GM18517 (cell line): Measurements from ENCODE around the gene MATN1.
A peak's percentile ranks its signal among the peaks of the same experiment; 100 is the strongest.

Experiments
- ATAC-seq: cut with Tn5 transposase; IDR thresholded peaks from one replicate; pipeline ENCODE4 v1.9.1; 2021; ENCODE audit warnings: mild to moderate bottlenecking, moderate library complexity; ENCODE audit not compliant: unreplicated experiment

MATN1 gene

GRCh38 chr1:30758121-30758688 is 34.8 kb upstream of the MATN1 start:
- no peak for ATAC-seq

DNA sequence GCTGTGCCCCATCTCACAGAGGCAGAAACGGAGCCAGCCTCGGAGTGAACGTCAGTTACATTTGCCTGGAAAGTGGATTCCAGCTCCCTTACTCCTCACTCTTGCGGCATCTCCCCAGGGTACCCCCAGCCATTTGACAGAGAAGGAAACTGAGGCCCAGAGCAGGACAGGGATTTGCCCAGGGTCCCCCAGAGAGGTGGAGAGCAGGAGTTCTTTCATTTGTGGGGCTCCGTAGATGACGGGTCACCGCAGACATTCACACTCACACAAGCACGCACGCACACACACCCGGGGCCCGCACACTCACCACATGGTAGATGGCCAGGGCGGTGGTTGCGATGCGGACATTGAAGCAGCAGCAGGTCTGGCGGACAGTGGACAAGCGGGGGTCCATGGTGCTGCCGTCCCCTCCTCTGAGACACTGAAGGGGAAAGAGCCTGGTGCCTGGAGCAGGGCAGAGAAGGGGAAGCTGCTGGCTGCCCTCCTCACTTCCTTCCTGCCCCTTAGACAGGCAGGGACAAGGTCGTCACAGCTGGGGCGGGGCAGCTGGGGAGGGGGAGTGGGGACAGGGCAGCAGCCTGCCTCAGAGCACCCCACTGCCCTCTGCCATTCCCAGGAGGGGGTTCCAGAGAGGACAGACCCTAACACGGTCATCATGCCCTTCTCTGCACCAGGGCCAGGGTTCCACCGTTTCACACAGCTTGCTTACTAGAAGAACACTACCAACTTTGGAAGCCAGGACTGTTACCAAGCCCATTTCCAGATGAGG is 34.2 kb upstream of the MATN1 start, which contains the start of gene LAPTM5:
Gene LAPTM5 (minus strand): TSS at position 423 of the 769 bp plus-strand sequence. CDS start 29 bp downstream, at position 394.
- no peak for ATAC-seq

GRCh38 chr1:30756545-30757351 is 33.4 kb upstream of the MATN1 start:
- ATAC-seq, result no peak

- no peak for ATAC-seq
Measured at GRCh38 chr1:30756206-30756544, 32.8 kb upstream of the MATN1 start.

- ATAC-seq, result no peak
Measured at GRCh38 chr1:30755746-30756145, 32.4 kb upstream of the MATN1 start.

GRCh38 chr1:30755334-30755733 is 31.9 kb upstream of the MATN1 start:
- ATAC-seq, result no peak

DNA sequence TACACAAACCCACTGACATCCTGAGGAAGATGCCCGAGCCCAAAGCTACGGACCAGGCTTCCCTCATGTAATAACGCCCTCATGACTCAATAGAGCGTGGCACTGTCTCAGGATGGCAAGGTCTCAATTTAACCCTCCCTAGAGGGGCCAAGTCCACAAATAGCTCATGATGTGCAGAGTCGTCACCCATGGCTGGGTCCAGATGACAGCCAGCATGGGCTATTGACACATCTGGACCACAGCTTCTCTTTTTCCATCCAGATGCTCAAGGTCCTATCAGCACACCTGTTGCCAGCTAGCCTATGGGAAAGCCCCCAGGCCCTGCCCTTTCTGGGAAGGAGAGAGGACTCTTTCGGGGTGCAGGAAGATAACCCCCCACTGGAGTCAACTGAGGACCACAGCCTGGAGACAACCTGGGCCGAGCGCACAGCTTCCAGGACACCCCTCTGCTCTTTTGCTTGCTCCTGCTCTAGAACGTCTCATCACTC is 31.3 kb upstream of the MATN1 start:
- peak; percentile 50 for ATAC-seq

DNA sequence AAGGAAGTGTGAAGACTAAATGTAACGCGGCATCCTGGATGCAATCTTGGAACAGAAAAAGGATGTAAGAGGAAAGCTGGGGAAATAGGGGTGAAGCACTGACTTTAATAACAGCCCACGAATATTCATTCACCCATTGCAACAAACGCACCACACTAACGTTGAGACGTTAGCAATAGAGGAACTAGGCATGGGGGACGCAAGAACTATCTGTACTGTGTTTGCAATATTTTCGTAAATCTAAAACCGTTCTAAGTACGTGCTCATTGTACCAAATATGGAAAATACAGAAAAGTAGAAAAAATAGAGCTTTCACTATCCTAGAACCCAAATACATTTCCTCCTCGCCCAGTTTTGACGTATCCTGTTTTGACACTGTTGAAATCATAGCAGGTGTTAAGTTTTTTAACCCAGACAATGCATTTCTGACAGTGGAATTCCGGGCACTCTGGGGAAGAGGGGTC is 30.3 kb upstream of the MATN1 start:
- ATAC-seq, result no peak

DNA sequence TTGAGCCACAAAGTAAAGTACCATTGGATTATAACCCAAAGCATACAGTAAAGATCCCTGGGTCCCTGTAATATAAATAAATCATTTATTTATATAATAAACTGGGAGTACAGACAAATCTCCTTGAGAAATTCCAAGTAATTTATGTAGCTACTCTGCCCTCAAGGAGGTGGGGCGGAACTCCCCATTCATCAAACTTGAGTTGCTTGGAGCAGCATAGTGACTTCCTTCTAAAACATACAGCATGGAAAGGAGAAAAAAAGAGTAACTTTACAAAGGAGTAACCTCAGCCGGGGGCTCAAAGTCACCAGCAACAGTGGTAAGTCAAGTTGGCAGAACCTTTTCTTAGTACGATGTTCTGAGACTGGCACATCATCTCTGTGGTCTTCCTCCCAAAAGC is 29.7 kb upstream of the MATN1 start:
- no peak for ATAC-seq

GRCh38 chr1:30752651-30752908 is 29.2 kb upstream of the MATN1 start:
- no peak for ATAC-seq

GRCh38 chr1:30751830-30752650 is 28.7 kb upstream of the MATN1 start:
- ATAC-seq, result no peak

DNA sequence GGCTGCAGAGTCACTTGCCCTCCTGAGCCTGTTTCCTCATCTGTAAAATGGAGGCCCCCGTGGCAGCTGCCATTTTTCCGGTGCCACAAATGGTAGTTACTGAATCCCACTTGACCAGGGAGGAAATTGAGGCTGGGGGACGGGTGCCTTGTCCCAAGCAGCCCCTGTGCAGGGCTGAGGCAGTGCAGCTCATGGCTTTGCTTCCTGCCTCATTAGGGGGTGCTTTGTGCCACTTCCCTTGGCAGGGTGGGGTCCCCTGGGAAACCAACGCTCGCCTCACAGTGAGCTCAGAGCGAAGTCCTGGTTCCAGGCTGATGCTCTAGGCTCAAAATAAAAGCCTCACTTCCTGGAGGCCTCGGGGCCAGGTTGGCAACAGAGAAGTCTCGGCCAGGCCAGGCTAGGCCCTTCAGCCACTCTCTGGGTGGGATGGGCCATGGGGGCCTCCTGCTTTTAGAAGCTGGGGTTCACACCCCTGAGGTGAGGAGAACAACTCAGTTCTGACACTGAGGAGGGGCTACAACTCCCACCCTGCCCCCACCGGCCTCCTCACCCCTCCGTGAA is 27.4 kb upstream of the MATN1 start:
- ATAC-seq, result no peak

GRCh38 chr1:30749691-30750583 is 26.6 kb upstream of the MATN1 start:
- ATAC-seq, result no peak

DNA sequence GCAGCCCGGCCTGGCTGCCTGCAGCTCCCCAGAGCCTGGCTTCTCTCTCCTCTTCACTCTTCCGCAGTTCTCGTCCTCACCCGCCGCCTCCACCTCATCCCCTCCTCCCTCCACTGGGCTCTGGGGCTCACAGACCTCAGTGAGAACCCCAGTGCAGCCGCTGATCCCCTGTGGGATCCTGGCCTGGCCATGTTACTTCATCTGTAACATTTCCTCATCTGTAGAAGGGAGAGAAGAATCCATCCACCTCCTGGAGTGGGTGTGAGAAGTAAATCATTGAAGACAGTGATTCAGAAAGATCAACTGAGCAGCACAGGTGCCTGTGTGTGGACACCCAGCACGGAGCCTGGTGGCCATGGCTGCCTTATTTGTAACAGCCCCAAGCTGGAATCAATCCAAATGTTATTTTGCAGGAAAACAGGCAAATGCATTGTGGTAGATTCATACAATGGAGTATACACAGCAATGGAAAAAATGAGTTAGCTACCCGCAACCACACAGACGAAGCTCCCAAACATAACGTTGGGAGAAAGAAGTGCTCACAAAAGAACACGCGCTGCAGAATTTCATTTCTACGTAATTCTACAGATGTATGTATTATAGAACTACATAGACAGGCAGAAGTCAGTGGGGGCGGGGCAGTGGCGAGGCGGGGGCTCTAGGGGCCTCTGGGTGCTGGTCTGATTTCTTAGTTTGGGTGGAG is 25.5 kb upstream of the MATN1 start:
- ATAC-seq, result no peak

DNA sequence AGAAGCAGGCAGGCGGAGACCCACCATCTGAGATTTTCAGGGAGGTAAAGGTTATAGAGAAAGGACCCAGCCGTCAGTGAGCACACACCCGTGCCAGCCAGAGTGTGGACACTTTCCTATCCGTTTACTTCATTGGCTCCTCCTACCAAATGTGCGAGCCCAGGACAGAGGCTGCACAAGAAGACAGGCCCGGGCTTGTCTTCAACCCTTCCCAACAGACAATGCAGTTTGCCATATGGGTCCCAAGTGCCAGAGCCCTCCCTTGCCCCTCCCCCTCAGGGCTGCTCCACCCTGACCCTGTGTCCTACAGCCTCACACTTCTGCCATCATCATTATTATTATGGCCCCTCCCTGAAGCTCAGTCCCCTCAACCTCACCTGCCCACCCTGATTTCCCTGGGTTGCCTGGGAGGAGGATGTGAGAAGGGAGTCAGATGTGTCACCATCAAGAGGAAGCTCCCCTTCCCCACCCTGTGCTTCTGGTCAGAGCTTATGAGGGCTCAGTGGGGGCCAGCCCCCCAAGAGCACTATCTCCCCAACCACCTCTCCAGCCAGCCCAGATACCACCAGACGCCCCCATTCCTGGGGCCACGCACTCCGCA is 24.8 kb upstream of the MATN1 start:
- ATAC-seq, result no peak

DNA sequence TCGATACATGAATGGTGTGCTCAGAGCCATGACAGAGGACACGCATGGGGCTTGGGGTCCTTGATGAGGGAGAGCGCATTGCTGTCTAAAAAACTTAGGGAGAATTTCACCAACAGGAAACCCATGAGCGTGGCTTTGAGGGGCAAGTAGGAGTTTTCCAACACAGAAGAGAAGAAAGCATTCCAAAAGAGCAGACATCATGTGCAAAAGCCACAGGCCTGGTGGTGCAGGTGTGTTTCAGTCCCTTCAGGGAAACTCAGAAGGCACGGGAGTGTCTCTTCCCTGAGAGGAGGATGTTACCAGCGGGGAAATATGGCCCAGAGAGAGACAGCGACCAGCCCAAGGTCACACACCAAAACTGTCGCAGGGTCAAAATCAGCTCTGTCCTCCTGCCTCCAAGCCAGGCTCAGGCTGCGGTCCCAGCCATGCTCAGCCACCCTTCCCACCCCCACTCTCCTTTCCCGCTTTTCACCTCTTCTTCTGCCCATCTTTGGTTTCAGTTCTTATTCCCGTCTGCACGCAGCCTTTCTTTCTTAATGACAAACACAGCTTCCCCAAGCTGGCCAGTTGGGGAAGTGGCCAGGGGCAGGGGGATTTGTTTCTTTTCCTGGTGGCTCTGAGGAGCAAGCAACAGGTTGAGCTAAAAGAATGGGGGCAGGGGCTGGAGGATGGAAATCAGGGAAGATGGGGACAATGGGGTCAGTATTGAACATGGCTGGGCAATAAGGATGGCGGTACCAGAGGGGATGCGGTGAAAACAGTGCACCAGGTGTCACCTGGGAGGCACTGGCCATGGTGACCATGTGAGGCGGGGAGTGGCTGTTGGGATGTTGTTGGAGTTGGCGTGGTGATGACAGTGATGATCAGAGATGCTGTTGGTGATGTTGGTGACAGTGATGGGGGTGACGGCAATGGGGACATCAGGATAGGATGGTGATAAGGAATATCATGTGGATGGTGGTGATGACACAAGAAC is 23.9 kb upstream of the MATN1 start:
- no peak for ATAC-seq

DNA sequence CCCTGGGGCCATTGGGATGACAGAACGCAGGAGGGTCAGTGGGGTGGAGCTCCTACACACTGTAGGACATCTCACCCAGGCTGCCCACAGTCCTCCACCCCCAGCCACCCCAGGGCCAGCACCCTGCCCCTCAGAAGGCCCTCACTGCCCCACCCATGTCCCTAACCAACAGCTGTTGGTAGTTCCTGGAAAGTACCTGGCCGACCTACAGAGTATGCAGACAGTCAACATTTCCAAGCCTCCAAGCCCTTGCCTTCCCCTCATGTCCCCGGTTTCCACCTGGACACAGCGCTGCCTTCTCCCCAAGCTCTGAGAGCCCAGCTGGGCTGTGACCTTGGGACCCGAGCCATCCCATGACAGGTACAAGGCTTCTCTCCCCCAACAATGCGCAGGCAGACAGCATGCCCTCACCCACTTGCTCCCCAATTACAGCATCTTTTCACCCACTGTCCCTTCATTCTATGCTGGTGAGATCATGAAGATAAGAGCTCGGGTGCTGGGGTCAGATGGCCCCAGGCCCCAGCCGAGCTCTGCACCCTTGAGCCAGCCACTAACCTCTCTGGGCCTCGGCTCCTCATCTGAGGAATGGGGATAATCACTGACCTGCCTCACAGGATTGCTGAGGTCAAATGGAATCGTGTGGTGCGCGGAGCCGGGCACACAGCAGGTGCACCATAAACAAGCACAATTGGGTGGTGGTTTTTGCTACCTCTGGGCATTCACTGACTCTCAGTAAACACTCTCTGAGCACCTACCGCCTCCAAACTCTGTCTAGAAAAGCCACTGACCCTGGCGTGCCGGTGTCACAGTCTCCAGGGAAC is 23.0 kb upstream of the MATN1 start:
- no peak for ATAC-seq
